Common myeloid progenitor, CD34-positive (primary cell): ENCODE results near the gene CACNG7.
A peak's percentile ranks its signal among the peaks of the same experiment; 100 is the strongest.

Source experiments
- CTCF ChIA-PET: fragments of 350-600 bp; sonication (Branson Sonifier 250); formaldehyde crosslinking; loops from one replicate; lab custom pipeline; 2021; ENCODE audit warnings: antibody characterized with exemption; lab: Charles Lee
- POLR2A ChIA-PET: fragments of 350-600 bp; sonication (Branson Sonifier 250); formaldehyde crosslinking; loops from one replicate; lab custom pipeline; 2021; ENCODE audit warnings: antibody characterized with exemption; lab: Charles Lee
- DNase-seq, 3 donors: peaks; one replicate each; pipeline versions ENCODE4 v3.0.0 to v3.0.0-alpha.2; 2013
- H3K27ac ChIP-seq, 2 experiments: 1 replicate in 1 of 2; 2 replicates in 1 of 2; pipeline ENCODE4 v1.7.0; 2013; ENCODE audit warnings: inconsistent platforms in 2 of 2, low read length in 2 of 2, mild to moderate bottlenecking in 2 of 2, low read depth in 1 of 2, moderate library complexity in 1 of 2; ENCODE audit not compliant: severe bottlenecking in 2 of 2, insufficient read depth in 1 of 2, poor library complexity in 1 of 2
- H3K27me3 ChIP-seq, 5 experiments: replicated peaks in 2 of 5; 1 replicate in 3 of 5; 2 replicates in 2 of 5; pipeline versions ENCODE4 v1.6.1 to v1.7.0; 2013; ENCODE audit warnings: low read length in 4 of 5, mild to moderate bottlenecking in 2 of 5, moderate library complexity in 2 of 5, inconsistent platforms in 1 of 5; ENCODE audit not compliant: insufficient read depth in 5 of 5, control insufficient read depth in 4 of 5
- H3K36me3 ChIP-seq, 4 experiments: 1 replicate in 2 of 4; 2 replicates in 2 of 4; pipeline versions ENCODE4 v1.6.1 to v1.7.0; 2013; ENCODE audit warnings: low read length in 3 of 4, control low read depth in 1 of 4, mild to moderate bottlenecking in 1 of 4; ENCODE audit not compliant: control insufficient read depth in 4 of 4, insufficient read depth in 4 of 4
- H3K4me1 ChIP-seq, 4 experiments: 1 replicate in 3 of 4; 2 replicates in 1 of 4; pipeline versions ENCODE4 v1.6.1 to v1.7.1; 2013; ENCODE audit warnings: low read length in 3 of 4, mild to moderate bottlenecking in 3 of 4, control low read depth in 1 of 4, inconsistent platforms in 1 of 4, moderate library complexity in 1 of 4; ENCODE audit not compliant: control insufficient read depth in 4 of 4, insufficient read depth in 4 of 4; ENCODE audit errors: control extremely low read depth in 1 of 4
- H3K4me3 ChIP-seq, 7 experiments: 1 replicate in 4 of 7; 2 replicates in 3 of 7; pipeline versions ENCODE4 v1.5.1 to v1.7.0; 2013; ENCODE audit warnings: mild to moderate bottlenecking in 7 of 7, low read length in 6 of 7, moderate library complexity in 6 of 7, inconsistent platforms in 2 of 7, low read depth in 2 of 7, control low read depth in 1 of 7; ENCODE audit not compliant: insufficient read depth in 4 of 7, control insufficient read depth in 1 of 7; ENCODE audit errors: extremely low read depth in 1 of 7
- H3K9me3 ChIP-seq, 5 experiments: 1 replicate in 4 of 5; 2 replicates in 1 of 5; pipeline versions ENCODE4 v1.6.1 to v1.7.1; 2013; ENCODE audit warnings: low read length in 4 of 5, mild to moderate bottlenecking in 2 of 5, inconsistent platforms in 1 of 5, low read depth in 1 of 5, moderate library complexity in 1 of 5; ENCODE audit not compliant: control insufficient read depth in 4 of 5, insufficient read depth in 2 of 5; ENCODE audit errors: control extremely low read depth in 1 of 5
- WGBS: methylation state at CpG from one replicate; pipeline ENCODE4 v1.1.5; 2013; ENCODE audit not compliant: insufficient coverage; 5-methylcytosine and 5-hydroxymethylcytosine counted together

Gene CACNG7

DNA sequence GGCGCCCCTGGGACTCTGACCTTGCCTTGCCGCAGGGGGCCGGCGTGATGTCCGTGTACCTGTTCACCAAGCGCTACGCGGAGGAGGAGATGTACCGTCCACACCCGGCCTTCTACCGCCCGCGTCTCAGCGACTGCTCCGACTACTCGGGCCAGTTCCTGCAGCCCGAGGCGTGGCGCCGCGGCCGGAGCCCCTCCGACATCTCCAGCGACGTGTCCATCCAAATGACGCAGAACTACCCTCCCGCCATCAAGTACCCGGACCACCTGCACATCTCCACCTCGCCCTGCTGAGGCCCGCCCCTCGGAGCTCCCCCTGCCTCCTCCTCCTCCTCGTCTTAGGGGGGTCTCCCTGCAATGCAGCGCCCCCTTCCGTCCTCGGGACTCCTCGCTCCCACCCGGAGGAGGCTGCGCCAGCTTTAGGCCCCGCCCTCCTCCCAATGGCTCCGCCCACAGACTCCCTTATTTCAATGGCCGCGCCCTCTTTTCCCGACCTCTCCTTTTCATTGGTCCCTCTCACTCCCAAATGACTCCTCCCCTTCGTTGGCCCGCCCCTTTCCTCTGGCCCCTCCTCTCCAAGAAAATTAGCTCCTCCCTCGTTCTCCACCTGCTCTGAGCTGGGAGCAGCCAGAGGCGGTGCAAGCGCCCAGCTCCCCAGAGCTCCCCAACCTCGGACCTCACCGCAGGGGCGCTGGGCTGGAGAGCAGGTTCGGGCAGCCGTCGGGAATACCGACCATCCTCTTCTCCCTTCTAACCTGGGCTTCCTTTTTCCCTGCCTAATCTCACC lies 33.1 kb downstream of the CACNG7 start:
- H3K4me3 ChIP-seq = no peak overlapping the region
- no peaks in the 10 kb centered on the region for H3K36me3 ChIP-seq
- H3K4me1 ChIP-seq = peaks cover 0 to 4% (median 0%) of the 10 kb centered on the region in 4 experiments
- H3K27me3 ChIP-seq = peaks cover 7 to 81% (median 30%) of the 10 kb centered on the region in 5 experiments
- POLR2A ChIA-PET = interaction anchor here (1.2 kb wide), 1 partner anchor 9 kb away, joined by 3 read pairs; no protein-coding TSS in a partner anchor
- H3K9me3 ChIP-seq = peaks cover 0 to 19% (median 4%) of the 10 kb centered on the region in 5 experiments
- 8% methylated on average over 49 of the region's 55 CpGs for WGBS
- DNase-seq = peak; percentile 33 to 43 (median 40)
- CTCF ChIA-PET = no interaction called here
- no peak overlapping the region for H3K27ac ChIP-seq

DNA sequence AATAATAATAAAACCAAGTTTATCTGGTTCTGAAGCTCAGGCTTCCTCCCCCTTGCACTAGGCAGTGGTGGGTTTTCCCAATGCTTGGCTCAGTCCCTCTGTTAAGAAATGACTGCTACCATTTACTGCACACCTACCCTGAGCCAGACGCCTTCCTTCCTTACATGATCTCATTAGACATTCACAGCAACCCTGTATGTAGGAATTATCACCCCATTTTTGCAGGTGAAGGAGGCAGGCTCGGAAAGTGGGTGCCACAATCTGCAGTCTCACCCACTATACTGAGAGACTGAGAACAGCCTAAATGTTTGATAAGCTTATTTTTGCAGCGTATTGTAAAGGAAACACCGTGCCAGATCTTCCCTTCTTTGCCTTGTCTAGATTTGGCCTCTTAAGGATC lies 35.3 kb downstream of the CACNG7 start:
- peaks cover 0 to 4% (median 0%) of the 10 kb centered on the region in 4 experiments for H3K4me1 ChIP-seq
- 100% methylated on average over 3 of the region's 4 CpGs for WGBS
- peaks cover 0 to 17% (median 4%) of the 10 kb centered on the region in 5 experiments for H3K9me3 ChIP-seq
- H3K27ac ChIP-seq = no peak overlapping the region
- DNase-seq = no peak
- H3K36me3 ChIP-seq = no peaks in the 10 kb centered on the region
- H3K4me3 ChIP-seq = no peak overlapping the region
- ChIA-PET POLR2A (no interaction called here), CTCF (interaction anchor here (1.0 kb wide), 1 partner anchor 81 kb away, joined by 3 read pairs; no protein-coding TSS in a partner anchor)
- peaks cover 7 to 79% (median 30%) of the 10 kb centered on the region in 5 experiments for H3K27me3 ChIP-seq

DNA sequence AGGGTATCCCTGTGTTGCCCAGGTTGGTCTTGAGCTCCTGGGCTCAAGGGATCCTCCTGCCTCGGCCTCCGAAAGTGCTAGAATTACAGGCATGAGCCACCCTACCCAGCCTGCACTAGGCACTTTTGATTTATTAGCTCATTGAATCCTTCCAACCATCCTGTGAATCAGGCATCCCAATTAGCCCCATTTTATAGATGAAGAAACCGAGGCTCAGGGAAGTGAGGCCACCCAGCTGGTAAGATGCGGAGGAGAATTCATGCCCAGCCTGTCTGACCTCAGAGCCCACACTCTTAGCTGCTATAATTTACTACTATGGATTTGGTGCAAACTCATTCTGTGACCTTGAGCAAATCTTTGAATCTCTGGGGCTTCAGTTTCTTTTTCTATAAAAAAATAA lies 35.9 kb downstream of the CACNG7 start:
- no peak for DNase-seq
- WGBS = 100% methylated on average over 3 of the region's 4 CpGs
- POLR2A ChIA-PET = no interaction called here

DNA sequence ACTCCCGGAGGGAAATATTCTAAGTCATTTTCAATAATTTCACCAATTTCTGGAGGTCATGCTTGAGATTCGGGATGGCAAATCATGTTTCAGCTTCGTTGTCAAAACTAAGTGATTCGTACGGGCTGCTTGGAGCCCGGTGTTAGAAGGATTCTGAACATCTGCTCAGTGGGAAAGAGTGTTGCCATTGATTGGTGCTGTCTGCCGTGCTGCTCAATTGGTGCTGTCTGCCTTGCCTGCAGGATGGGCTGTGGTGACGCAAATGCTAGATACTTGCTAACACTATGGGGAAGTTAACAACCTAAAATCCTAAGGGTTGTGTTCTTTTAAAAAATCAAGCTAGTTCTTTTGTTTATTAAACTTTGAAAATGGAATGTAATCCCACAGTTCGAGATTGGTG lies 36.4 kb downstream of the CACNG7 start:
- no peak overlapping the region for H3K4me3 ChIP-seq
- no peak overlapping the region for H3K27ac ChIP-seq
- ChIA-PET POLR2A (no interaction called here), CTCF (interaction anchor here (0.6 kb wide), 1 partner anchor 38 kb away, joined by 3 read pairs; no protein-coding TSS in a partner anchor)
- H3K27me3 ChIP-seq = peaks cover 5 to 69% (median 28%) of the 10 kb centered on the region in 5 experiments
- H3K36me3 ChIP-seq = no peaks in the 10 kb centered on the region
- H3K9me3 ChIP-seq = peaks cover 0 to 11% (median 4%) of the 10 kb centered on the region in 5 experiments
- peaks cover 0 to 4% (median 0%) of the 10 kb centered on the region in 4 experiments for H3K4me1 ChIP-seq
- peak in 2 of 3 donors; percentile 51 to 62 for DNase-seq
- 47% methylated on average over 7 of the region's 9 CpGs for WGBS

More for the DNA sequence above, 35.9 kb downstream of the CACNG7 start:
- H3K4me1 ChIP-seq = peaks cover 0 to 4% (median 0%) of the 10 kb centered on the region in 4 experiments
- H3K9me3 ChIP-seq = peaks cover 0 to 12% (median 4%) of the 10 kb centered on the region in 5 experiments
- no peaks in the 10 kb centered on the region for H3K36me3 ChIP-seq
- H3K27ac ChIP-seq = no peak overlapping the region
- CTCF ChIA-PET = interaction anchor here (1.0 kb wide), 1 partner anchor 80 kb away, joined by 3 read pairs; no protein-coding TSS in a partner anchor
- no peak overlapping the region for H3K4me3 ChIP-seq
- H3K27me3 ChIP-seq = peaks cover 5 to 74% (median 30%) of the 10 kb centered on the region in 5 experiments

DNA sequence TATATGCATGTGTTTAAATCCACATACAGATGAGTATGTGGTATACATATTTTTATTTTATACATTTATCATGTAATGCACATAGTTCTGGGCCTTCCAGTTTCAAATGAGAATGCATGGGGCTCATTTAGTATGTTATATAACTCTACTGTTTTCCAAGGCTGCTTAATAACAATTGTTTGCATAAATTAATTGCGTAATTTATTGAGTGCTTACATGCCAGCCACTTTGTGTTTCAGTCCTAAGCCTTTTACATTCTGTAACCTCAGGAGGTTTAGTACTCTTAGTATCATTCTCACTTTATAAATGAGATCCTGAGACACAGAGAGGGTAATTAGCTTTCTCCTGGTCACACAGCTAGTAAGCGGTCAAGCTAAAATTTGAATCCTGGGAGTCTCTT lies 36.9 kb downstream of the CACNG7 start:
- no peak overlapping the region for H3K4me3 ChIP-seq
- peaks cover 0 to 11% (median 4%) of the 10 kb centered on the region in 5 experiments for H3K9me3 ChIP-seq
- H3K27ac ChIP-seq = no peak overlapping the region
- no peaks in the 10 kb centered on the region for H3K36me3 ChIP-seq
- no CpG with 5 or more reads among the region's 2 CpGs for WGBS
- no peak for DNase-seq
- ChIA-PET POLR2A (no interaction called here), CTCF (interaction anchor here (0.6 kb wide), 2 partner anchors 39 to 363 kb away, joined by 3 read pairs; no protein-coding TSS in a partner anchor)
- peaks cover 0 to 4% (median 0%) of the 10 kb centered on the region in 4 experiments for H3K4me1 ChIP-seq
- H3K27me3 ChIP-seq = peaks cover 5 to 69% (median 27%) of the 10 kb centered on the region in 5 experiments

DNA sequence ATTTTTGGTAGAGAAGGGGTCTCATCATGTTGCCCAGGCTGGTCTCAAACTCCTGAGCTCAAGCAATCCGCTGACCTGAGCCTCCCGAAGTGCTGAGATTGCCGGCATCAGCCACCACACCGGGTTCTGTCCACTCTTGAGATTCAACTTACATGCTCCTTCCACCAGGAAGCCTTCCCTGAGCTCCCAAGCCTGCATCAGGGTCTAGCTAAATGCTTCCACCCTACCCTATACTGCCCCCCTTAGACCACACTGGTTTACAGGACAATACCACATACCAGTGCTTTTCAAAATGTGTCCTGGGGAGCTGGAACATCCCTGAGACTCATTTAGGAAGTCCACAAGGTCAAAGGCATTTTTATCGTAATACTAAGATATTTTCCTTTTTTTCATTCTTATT lies 38.5 kb downstream of the CACNG7 start:
- H3K4me3 ChIP-seq = no peak overlapping the region
- no peak overlapping the region for H3K27ac ChIP-seq
- H3K9me3 ChIP-seq = peaks cover 0 to under 1% (median 0%) of the 10 kb centered on the region in 5 experiments
- H3K4me1 ChIP-seq = no peaks in the 10 kb centered on the region
- H3K27me3 ChIP-seq = peaks cover 5 to 63% (median 19%) of the 10 kb centered on the region in 5 experiments
- ChIA-PET CTCF (interaction anchor here (1.1 to 1.7 kb wide), 4 partner anchors 10 to 82 kb away, joined by 3 to 6 read pairs (median 4); no protein-coding TSS in a partner anchor), POLR2A (no interaction called here)
- no peaks in the 10 kb centered on the region for H3K36me3 ChIP-seq
- DNase-seq = no peak
- WGBS = 80% methylated on average over 5 of the region's 5 CpGs
